HCT116 (cell line): ENCODE data around the gene RNF227.

ENCODE experiments used
- CEBPB ChIP-seq: IDR thresholded peaks from 2 replicates; pipeline ENCODE4 v1.6.1; 2012; ENCODE audit warnings: low read depth
- EGR1 ChIP-seq: IDR thresholded peaks from 2 replicates; pipeline ENCODE4 v1.6.1; 2012; ENCODE audit warnings: low read depth
- EZH2 ChIP-seq: fragments of 200-600 bp; sonication (generic); IDR thresholded peaks from 2 replicates; pipeline ENCODE4 v1.6.1; 2017; ENCODE audit warnings: antibody characterized with exemption, mixed run types
- FOSL1 ChIP-seq: IDR thresholded peaks from 2 replicates; pipeline ENCODE4 v1.6.1; 2012; ENCODE audit warnings: low read depth
- POLR2AphosphoS5 ChIP-seq: IDR thresholded peaks from 2 replicates; pipeline ENCODE4 v1.6.1; 2011; ENCODE audit warnings: mild to moderate bottlenecking, low read depth, low read length, moderate library complexity
- RAD21 ChIP-seq: IDR thresholded peaks from 2 replicates; pipeline ENCODE4 v1.6.1; 2012; ENCODE audit warnings: low read depth, mild to moderate bottlenecking
- REST ChIP-seq: IDR thresholded peaks from 2 replicates; pipeline ENCODE4 v1.6.1; 2012; ENCODE audit warnings: low read depth
- SIN3A ChIP-seq: IDR thresholded peaks from 2 replicates; pipeline ENCODE4 v1.6.1; 2012; ENCODE audit warnings: low read depth
- SP1 ChIP-seq: IDR thresholded peaks from 2 replicates; pipeline ENCODE4 v1.6.1; 2012; ENCODE audit warnings: low read depth
- SRF ChIP-seq: IDR thresholded peaks from 2 replicates; pipeline ENCODE4 v1.6.1; 2012; ENCODE audit warnings: low read depth
- TCF7L2 ChIP-seq: IDR thresholded peaks from 2 replicates; pipeline ENCODE4 v1.7.0; 2011; ENCODE audit warnings: borderline replicate concordance, inconsistent platforms; ENCODE audit not compliant: insufficient read depth, insufficient read length; ENCODE audit errors: extremely low read depth
- TF ChIP-seq, protein P1 (sequence below): IDR thresholded peaks from 2 replicates; pipeline ENCODE4 v1.6.1; 2012
- TF ChIP-seq, protein P2 (sequence below), 3 experiments: fragments of 200-600 bp in 1 of 3; sonication (generic) in 1 of 3; IDR thresholded peaks in 2 of 3; conservative IDR thresholded peaks in 1 of 3; 2 replicates each; pipeline ENCODE4 v1.5.1; 2012 to 2017; ENCODE audit warnings: low read depth in 2 of 3, low read length in 2 of 3, antibody characterized with exemption in 1 of 3, borderline replicate concordance in 1 of 3, control low read depth in 1 of 3, mild to moderate bottlenecking in 1 of 3, mixed read lengths in 1 of 3, mixed run types in 1 of 3, moderate library complexity in 1 of 3; ENCODE audit not compliant: insufficient read depth in 1 of 3

DNA sequence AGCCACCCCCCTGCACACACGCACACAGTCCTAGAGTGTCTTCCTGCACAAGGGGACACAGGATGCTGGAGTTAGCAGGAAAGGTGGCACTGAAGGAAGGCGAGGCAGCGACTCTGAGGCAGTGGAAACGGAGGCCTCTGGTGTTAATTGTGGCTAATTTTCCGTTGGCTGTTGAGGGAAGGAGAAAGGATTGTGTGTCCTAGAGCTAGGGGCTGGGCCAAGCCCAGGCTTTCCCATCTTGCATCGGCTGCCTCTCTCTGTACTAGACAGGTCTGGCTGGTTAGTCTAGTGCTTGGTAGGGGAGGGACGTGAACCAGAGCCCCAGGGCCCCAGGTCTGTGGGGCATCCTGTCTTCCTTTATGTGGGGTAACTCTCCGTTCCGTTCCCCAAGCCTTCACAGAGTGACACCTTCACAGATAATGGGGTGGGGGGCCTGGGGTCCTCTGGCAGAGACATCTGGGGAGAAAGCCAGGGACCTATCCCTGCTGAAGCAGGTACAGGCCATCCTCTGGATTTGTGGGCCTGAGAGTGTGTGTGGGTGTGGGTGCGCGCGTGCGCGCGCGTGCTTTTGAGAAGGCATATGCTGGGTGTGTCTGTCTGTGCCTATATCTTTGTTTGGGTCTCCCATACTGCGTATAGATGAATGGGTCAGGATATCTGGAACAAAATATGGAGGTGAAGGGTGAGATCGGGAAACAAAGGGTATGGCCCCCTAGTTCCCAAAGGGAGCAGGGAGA is 27.7 kb downstream of the RNF227 start, which contains the start of gene CHD3:
- no peak for TF ChIP-seq EZH2
- no peak for TF ChIP-seq CEBPB
- no peak for TF ChIP-seq REST
- no peak for TF ChIP-seq SRF
- TF ChIP-seq, protein P1, sequence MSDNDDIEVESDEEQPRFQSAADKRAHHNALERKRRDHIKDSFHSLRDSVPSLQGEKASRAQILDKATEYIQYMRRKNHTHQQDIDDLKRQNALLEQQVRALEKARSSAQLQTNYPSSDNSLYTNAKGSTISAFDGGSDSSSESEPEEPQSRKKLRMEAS, result no peak
- TF ChIP-seq RAD21, result no peak
- TF ChIP-seq FOSL1, result no peak
- TF ChIP-seq, protein P2, sequence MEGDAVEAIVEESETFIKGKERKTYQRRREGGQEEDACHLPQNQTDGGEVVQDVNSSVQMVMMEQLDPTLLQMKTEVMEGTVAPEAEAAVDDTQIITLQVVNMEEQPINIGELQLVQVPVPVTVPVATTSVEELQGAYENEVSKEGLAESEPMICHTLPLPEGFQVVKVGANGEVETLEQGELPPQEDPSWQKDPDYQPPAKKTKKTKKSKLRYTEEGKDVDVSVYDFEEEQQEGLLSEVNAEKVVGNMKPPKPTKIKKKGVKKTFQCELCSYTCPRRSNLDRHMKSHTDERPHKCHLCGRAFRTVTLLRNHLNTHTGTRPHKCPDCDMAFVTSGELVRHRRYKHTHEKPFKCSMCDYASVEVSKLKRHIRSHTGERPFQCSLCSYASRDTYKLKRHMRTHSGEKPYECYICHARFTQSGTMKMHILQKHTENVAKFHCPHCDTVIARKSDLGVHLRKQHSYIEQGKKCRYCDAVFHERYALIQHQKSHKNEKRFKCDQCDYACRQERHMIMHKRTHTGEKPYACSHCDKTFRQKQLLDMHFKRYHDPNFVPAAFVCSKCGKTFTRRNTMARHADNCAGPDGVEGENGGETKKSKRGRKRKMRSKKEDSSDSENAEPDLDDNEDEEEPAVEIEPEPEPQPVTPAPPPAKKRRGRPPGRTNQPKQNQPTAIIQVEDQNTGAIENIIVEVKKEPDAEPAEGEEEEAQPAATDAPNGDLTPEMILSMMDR (IDR thresholded peaks at IDR 0.05 in 2 of 3, conservative IDR thresholded peaks at IDR 0.05 in 1 of 3; ENCODE audit: borderline replicate concordance in 1 of 3, insufficient read depth in 1 of 3, low read depth in 2 of 3, low read length in 2 of 3), result no peak
- no peak; the same call in 1 of the 2 replicates for TF ChIP-seq SIN3A
- TF ChIP-seq TCF7L2, result no peak
- no peak for TF ChIP-seq POLR2AphosphoS5
- no peak for TF ChIP-seq EGR1
- TF ChIP-seq SP1, result no peak; the same call in 1 of the 2 replicates
